Vagina (tissue), 2 donors: ENCODE measurements around the gene S100A12.

Source experiments
- POLR2A ChIP-seq, 2 donors: fragments of 450-650 bp; IDR thresholded peaks; one replicate each; pipeline ENCODE4 v1.6.1; 2017; ENCODE audit warnings: antibody characterized with exemption in 2 of 2, mild to moderate bottlenecking in 2 of 2, moderate library complexity in 2 of 2
- POLR2AphosphoS5 ChIP-seq, 2 donors: sonication (generic); formaldehyde crosslinking; IDR thresholded peaks; one replicate each; pipeline ENCODE4 v1.9.0; 2017; ENCODE audit warnings: antibody characterized with exemption in 2 of 2, mild to moderate bottlenecking in 2 of 2, low read depth in 1 of 2; ENCODE audit not compliant: insufficient read depth in 1 of 2
- TF ChIP-seq, protein P1 (sequence below), 3 experiments: fragments of 450-650 bp in 2 of 3; fragments of 200-600 bp in 1 of 3; sonication (generic) in 1 of 3; IDR thresholded peaks; one replicate each; pipeline ENCODE4 v1.5.1; 2017 to 2019; ENCODE audit warnings: antibody characterized with exemption in 3 of 3, mild to moderate bottlenecking in 2 of 3, moderate library complexity in 2 of 3

DNA sequence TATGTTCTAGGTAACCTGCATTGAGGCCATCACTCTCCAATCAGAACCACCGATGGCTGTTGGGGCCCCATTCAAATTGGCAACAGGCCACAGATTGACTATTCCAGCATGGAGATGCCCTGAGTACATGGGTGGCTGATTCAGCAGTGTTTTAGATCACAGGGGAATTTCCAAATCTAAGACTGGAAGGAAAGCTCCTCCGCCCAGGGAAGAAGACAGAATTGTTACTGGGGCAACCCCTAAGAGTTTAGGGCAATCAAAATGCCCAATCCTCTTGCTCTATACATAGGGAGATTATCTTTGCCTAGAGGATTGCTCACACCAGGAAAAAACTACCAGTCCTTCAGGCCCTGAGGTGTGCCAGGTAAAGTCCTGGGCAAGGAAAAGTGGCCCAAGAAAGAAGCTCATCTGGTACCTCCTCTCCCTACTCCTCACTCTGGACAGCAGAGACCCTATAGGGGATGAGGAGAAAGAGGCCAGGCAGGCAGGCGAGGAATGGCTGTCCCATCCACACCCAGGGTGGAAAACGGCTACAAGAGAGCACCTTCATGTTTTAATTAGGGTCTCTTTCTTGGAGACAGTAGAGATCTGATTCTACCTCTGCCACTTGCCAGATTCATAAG lies 9.6 kb upstream of the S100A12 start:
- TF ChIP-seq, protein P1, sequence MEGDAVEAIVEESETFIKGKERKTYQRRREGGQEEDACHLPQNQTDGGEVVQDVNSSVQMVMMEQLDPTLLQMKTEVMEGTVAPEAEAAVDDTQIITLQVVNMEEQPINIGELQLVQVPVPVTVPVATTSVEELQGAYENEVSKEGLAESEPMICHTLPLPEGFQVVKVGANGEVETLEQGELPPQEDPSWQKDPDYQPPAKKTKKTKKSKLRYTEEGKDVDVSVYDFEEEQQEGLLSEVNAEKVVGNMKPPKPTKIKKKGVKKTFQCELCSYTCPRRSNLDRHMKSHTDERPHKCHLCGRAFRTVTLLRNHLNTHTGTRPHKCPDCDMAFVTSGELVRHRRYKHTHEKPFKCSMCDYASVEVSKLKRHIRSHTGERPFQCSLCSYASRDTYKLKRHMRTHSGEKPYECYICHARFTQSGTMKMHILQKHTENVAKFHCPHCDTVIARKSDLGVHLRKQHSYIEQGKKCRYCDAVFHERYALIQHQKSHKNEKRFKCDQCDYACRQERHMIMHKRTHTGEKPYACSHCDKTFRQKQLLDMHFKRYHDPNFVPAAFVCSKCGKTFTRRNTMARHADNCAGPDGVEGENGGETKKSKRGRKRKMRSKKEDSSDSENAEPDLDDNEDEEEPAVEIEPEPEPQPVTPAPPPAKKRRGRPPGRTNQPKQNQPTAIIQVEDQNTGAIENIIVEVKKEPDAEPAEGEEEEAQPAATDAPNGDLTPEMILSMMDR (IDR thresholded peaks at IDR 0.05) = no peak
- TF ChIP-seq POLR2A (IDR thresholded peaks at IDR 0.05) (no peak), POLR2AphosphoS5 (IDR thresholded peaks at IDR 0.05; ENCODE audit: insufficient read depth in 1 of 2, low read depth in 1 of 2) (no peak)
